ENCODE data around the gene PPP1R1C.

The PPP1R1C gene

GRCh38 chr2:182064019-182064778 is 78.5 kb downstream of the PPP1R1C start:
- DNase-seq = no peak

GRCh38 chr2:182066400-182067087 is 80.9 kb downstream of the PPP1R1C start:
- DNase-seq = no peak

- DNase-seq = no peak
Measured at GRCh38 chr2:182067393-182067792, 81.7 kb downstream of the PPP1R1C start.

GRCh38 chr2:182068811-182069210 is 83.2 kb downstream of the PPP1R1C start:
- no peak for DNase-seq

- DNase-seq = no peak
Measured at GRCh38 chr2:182069416-182069815, 83.8 kb downstream of the PPP1R1C start.

DNA sequence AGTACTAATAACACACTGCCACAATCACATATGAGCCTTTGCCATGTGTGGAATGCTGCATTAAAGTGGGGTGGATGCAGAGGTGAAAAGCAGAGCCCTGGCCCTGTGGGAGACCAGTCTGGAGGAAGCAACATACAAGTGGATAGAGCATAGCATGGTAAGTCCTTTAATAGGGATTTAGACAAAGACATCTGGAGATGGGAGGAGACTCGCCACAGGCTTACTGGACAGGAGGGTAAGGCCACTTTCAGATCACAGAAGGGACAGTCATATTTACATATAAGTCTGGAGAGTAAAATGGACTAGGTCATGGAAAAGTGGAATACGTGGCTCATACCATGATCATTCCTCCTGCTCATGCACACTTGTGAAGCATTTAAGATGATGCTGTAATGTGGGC is 84.3 kb downstream of the PPP1R1C start:
- DNase-seq = no peak

DNA sequence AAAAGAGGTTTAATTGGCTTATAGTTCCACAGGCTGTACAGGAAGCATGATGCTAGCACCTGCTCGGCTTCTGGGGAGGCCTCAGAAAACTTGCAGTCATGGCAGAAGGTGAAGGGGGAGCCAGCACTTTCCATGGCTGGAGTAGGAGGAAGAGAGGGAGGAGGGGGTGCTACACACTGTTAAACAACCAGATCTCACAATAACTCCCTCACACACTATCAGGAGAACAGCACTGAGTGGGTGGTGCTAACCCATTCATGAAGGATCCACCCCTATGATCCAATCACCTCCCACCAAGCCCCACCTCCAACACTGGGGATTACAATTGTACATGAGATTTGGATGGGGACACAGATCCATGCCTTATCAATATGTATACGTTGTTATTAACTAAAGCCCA is 85.1 kb downstream of the PPP1R1C start:
- DNase-seq = no peak

DNA sequence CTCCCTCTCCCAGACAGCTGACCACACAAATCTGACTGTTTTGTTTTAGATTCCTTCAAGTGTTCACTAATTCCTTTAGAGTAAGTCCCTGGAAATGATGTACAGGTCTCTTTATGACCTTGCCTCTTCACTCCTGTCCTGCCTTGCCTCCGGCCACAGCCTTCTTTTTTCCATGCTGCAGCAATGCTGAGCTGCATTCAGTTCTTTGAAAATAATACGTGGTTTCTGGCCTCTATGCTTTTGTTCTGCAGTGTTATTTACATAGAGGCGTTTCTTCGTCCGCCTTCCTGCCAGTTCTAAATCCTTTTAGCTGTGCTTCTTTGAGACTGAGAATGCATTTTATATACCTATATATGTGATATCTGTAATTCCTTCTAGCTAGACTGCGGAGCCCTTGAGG is 87.2 kb downstream of the PPP1R1C start:
- no peak for DNase-seq

GRCh38 chr2:182073613-182074012 is 88.0 kb downstream of the PPP1R1C start:
- no peak for DNase-seq

GRCh38 chr2:182077023-182077422 is 91.4 kb downstream of the PPP1R1C start:
- no peak for DNase-seq

DNA sequence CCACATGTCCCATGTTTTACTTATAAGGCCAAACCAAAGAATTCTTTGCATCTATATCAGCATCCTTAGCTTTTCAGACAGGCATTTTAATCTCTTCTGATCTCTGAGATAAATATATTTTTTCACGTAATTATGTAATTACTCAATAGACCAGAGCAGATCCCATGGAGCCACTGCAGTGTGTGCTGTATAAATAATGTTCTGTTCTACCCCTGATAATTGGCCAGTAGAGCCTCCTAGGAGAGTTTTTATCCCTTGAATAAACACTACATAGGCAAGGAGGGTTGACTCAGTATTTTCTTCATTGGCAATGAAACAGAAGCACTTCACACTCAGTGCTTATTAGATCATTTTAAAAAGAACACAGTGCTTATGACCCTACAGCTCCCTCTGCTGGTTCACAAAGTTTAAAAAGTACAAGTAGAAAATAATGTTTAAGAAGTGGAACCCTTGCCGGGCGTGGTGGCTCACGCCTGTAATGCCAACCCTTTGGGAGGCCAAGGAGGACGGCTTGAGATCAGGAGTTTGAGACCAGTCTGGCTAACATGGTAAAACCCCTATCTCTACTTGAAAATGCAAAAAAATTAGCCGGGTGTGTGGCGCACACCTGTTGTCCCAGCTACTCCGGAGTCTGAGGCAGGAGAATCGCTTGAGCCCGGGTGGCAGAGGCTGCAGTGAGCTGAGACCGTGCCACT is 91.9 kb downstream of the PPP1R1C start:
- DNase-seq = peak; percentile 87

GRCh38 chr2:182078988-182079602 is 93.4 kb downstream of the PPP1R1C start:
- no peak for DNase-seq

DNA sequence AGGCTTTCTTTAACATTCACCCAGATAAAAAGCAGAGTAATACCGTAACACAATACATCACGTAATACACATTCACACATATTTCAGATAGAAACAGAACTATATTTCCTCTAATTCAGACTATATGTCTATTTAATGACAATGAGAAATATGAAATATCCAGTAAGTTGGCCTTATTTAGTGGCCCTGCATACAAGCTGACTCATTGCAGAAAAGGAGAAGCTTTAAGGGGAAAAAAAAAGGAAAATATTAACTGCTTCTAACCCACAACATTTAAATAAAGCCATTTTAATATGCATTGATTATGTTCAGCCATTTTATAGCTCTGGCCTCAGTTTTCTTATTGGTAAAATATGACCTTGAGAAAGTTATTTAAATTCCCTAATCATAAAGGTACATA is 94.8 kb downstream of the PPP1R1C start:
- no peak for DNase-seq

GRCh38 chr2:182081602-182082260 is 96.1 kb downstream of the PPP1R1C start:
- DNase-seq = no peak

DNA sequence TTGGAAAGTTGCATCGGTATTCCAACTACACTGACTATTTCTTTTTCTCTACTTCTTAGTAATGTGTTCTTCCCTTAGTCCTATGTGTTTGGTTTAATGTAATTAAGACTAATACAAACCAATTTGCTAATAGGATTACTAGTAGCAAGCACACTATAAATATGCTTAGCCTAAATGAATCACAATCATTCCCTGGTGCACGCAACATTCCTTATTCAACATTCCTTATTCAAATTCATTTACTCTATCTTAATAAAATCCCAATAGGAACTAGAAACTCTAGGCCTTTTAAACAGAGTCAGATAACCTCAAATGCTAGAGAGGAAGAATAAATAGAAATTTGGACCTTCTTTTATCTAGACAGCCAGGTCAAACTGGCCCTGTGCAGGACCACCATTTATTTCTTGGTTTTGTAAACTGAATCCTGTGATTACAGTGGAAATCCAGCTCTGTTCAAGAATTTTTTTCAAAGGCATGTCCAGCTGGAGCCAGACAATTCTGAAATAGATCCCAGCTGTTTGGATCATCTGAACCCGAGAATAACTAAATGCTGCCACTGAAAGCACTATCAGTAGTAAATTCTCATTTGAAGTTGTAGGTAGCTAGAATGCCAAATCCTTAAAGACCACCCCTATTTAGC is 103.1 kb downstream of the PPP1R1C start:
- no peak for DNase-seq

DNA sequence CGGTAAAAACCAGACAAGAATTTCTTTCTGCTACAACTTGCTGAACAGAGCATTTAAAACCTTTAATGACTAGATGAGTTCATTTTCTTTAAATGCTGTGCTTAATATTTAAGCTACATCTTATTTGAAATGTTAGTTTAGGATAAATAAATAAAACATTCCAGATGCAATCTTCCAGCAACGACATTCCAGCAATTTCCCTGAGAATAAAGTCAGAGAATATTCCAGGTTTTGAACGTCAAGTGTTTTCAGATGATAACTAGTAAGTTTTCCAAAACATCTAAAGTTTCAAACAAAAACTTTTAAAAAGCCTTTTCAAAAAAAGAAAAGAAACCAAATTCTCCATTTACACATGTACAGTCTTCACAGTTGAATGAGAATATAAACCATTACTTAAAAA is 104.8 kb downstream of the PPP1R1C start:
- no peak for DNase-seq

DNA sequence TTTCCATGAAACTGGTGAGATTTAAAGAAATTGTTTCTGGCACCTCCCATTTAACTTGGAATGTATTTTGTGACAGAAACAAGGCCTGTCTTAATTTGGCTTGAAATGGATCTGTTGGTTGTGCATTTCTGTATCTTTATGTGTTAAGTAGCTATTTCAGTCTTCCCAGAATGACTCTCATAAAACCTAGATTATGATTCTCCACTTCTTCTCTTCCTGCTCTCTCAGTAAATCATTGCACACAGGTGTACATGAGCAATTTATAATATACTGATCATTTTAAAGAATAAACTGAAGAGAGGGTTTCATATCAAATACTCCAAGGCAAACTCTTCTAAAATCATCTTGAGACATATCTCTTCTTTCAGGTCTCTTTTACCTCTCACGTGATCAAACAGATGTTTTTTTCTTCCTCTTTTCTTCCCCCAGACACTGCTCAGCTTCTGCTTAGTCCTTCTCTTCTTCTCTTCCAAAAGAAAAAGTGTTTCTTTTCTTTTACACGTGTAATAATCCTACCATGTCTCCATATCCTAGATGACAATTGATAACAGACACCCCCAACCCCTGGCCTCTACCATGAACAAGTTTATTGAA is 112.0 kb downstream of the PPP1R1C start:
- DNase-seq = no peak

GRCh38 chr2:182098648-182099047 is 113.0 kb downstream of the PPP1R1C start:
- DNase-seq = no peak

- no peak for DNase-seq
Measured at GRCh38 chr2:182101263-182101662, 115.6 kb downstream of the PPP1R1C start.

- no peak for DNase-seq
Measured at GRCh38 chr2:182103526-182103925, 117.9 kb downstream of the PPP1R1C start.

- no peak for DNase-seq
Measured at GRCh38 chr2:182110347-182110746, 124.7 kb downstream of the PPP1R1C start.

DNA sequence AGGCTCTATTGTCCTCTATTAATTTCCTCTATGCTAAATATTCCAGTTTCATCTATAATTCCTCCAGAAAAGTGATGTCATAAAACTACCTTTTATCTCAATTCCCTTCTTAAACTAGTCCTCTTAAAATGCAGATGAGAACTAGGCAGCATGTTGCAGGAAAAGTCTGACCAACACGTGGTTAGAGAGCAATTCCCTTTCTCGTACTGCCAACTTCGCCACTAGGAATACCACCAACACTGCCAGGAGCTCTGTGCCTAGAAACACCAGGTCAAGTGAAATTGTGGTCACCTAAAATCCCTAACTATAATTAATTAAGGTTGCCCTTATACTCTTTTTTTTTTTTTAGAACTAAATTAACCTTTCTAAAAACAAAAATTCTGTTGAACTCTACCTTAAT is 127.7 kb downstream of the PPP1R1C start:
- no peak for DNase-seq

Measured in NCI-H1105 (cell line).